Breast epithelium (tissue), 4 donors: ENCODE measurements around the gene IPO9. TPM values are rescaled to one million over a fixed set of nuclear protein-coding genes. Genes with fewer than 3 reads are reported as not detected.
A peak's percentile ranks its signal among the peaks of the same experiment; 100 is the strongest.

Experiments used
- DNase-seq, 2 donors: peaks; one replicate each; pipeline ENCODE4 v3.0.0-alpha.2; 2019; ENCODE audit warnings: low spot score in 2 of 2
- H3K27ac ChIP-seq, 2 donors: fragments of 200-600 bp; sonication (generic) in 1 of 2; one replicate each; pipeline ENCODE4 v1.5.1; 2016 to 2019; ENCODE audit warnings: mild to moderate bottlenecking in 1 of 2
- H3K27me3 ChIP-seq, 2 donors: fragments of 200-600 bp; sonication (generic) in 1 of 2; one replicate each; pipeline versions ENCODE4 v1.5.1 to v1.6.0; 2017 to 2019; ENCODE audit warnings: control low read depth in 1 of 2, mild to moderate bottlenecking in 1 of 2
- H3K36me3 ChIP-seq: fragments of 200-600 bp; one replicate; pipeline ENCODE4 v1.5.1; 2019
- H3K4me1 ChIP-seq, 2 donors: fragments of 200-600 bp; sonication (generic); one replicate each; pipeline ENCODE4 v1.5.1; 2016 to 2019; ENCODE audit warnings: control low read depth in 1 of 2
- H3K4me3 ChIP-seq, 3 donors: fragments of 200-600 bp; sonication (generic); 1 replicate in 2 of 3; 2 replicates in 1 of 3; pipeline ENCODE4 v1.5.1; 2016 to 2019; ENCODE audit warnings: mild to moderate bottlenecking in 3 of 3, moderate library complexity in 2 of 3
- H3K9me3 ChIP-seq, 2 donors: fragments of 200-600 bp; sonication (generic) in 1 of 2; one replicate each; pipeline ENCODE4 v1.5.1; 2016 to 2019; ENCODE audit warnings: control low read depth in 1 of 2
- POLR2A ChIP-seq: fragments of 450-650 bp; IDR thresholded peaks from one replicate; pipeline ENCODE4 v1.6.1; 2016; ENCODE audit warnings: antibody characterized with exemption, mild to moderate bottlenecking, moderate library complexity
- POLR2AphosphoS5 ChIP-seq, 3 donors: sonication (generic); formaldehyde crosslinking; IDR thresholded peaks; one replicate each; pipeline ENCODE4 v1.6.1; 2017; ENCODE audit warnings: antibody characterized with exemption in 3 of 3
- intact Hi-C: fragments of 100-400 bp; cut with DNase I; formaldehyde crosslinking; loops from one replicate; pipeline ENCODE4 v1.15.1; 2023; ENCODE audit warnings: low total_unique reads
- total RNA-seq, 3 donors: library from RNA; depleted of rRNA; stranded (reverse); fragments of >200 nt; gene quantifications; one replicate each; pipeline ENCODE4 v1.1.0, GENCODE V29; 2016
- TF ChIP-seq, protein P1 (sequence below), 3 donors: fragments of 450-650 bp; IDR thresholded peaks; one replicate each; pipeline ENCODE4 v1.5.1; 2016 to 2017; ENCODE audit warnings: antibody characterized with exemption in 3 of 3, mild to moderate bottlenecking in 3 of 3, moderate library complexity in 3 of 3

The IPO9 gene
- total RNA-seq, 3 donors from 2014 or later = 15.2 to 21.3 (median 18.1) TPM

GRCh38 chr1:201904579-201904978 is 75.6 kb downstream of the IPO9 start:
- Histone ChIP-seq H3K9me3 (no peaks in the 10 kb centered on the region), H3K4me3 (peak overlapping the region in 1 of 3 donors; percentile 10), H3K36me3 (no peaks in the 10 kb centered on the region), H3K27ac (peak overlapping the region; percentile 89 to 97), H3K4me1 (peaks cover 0 to 22% of the 10 kb centered on the region in 2 donors), H3K27me3 (no peaks in the 10 kb centered on the region)
- intact Hi-C loops = no loop called here
- TF ChIP-seq, protein P1, sequence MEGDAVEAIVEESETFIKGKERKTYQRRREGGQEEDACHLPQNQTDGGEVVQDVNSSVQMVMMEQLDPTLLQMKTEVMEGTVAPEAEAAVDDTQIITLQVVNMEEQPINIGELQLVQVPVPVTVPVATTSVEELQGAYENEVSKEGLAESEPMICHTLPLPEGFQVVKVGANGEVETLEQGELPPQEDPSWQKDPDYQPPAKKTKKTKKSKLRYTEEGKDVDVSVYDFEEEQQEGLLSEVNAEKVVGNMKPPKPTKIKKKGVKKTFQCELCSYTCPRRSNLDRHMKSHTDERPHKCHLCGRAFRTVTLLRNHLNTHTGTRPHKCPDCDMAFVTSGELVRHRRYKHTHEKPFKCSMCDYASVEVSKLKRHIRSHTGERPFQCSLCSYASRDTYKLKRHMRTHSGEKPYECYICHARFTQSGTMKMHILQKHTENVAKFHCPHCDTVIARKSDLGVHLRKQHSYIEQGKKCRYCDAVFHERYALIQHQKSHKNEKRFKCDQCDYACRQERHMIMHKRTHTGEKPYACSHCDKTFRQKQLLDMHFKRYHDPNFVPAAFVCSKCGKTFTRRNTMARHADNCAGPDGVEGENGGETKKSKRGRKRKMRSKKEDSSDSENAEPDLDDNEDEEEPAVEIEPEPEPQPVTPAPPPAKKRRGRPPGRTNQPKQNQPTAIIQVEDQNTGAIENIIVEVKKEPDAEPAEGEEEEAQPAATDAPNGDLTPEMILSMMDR (IDR thresholded peaks at IDR 0.05) = no peak
- peak in 2 of 3 donors; percentile 57 to 68 for TF ChIP-seq POLR2AphosphoS5 (IDR thresholded peaks at IDR 0.05)
- peak in 1 of 2 donors; percentile 81 for DNase-seq

DNA sequence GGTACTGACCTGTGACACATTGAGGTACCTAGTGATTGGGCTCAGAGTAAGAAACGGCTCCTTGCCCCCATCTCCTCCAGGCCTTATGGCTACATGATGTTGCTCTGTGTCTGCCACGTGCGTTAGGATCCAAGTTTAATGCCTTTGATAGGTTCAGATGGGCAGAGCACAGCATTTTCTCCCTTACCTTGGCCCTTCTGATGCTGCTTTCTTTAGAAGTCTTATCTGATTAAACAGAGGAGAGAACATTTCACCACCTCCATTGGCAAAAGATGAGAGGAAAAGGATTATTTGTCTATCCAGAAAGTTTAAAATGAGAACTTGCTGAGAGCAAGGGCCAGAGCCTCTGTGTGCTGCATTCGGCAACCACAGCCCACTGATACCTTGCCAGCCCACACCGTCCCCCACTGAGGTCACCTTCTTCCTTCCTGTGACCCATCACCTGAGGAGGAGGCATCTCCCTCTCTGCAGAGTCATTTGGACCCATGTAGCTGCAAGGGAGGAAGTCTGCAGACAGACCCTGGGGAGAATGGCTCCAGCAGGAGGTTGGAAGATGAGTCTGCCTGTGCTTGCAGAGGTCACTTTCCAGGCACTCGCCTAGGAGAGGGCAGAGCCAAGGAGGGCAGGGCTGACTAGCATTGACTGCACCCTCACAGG is 76.4 kb downstream of the IPO9 start:
- Histone ChIP-seq H3K4me3 (peak overlapping the region in 2 of 3 donors; percentile 10 to 15), H3K9me3 (no peaks in the 10 kb centered on the region), H3K27ac (peak overlapping the region; percentile 89 to 97), H3K4me1 (peaks cover 0 to 22% of the 10 kb centered on the region in 2 donors), H3K36me3 (no peaks in the 10 kb centered on the region), H3K27me3 (no peaks in the 10 kb centered on the region)
- DNase-seq = no peak
- TF ChIP-seq POLR2A = no peak
- TF ChIP-seq, protein P1 (IDR thresholded peaks at IDR 0.05) = no peak
- intact Hi-C loops = loop anchor here (1.0 kb wide), 1 partner anchor 44 kb away; no protein-coding TSS in a partner anchor

- peak overlapping the region; percentile 89 to 97 for H3K27ac ChIP-seq
- peaks cover 0 to 22% of the 10 kb centered on the region in 2 donors for H3K4me1 ChIP-seq
- H3K27me3 ChIP-seq = no peaks in the 10 kb centered on the region
- TF ChIP-seq, protein P1 (IDR thresholded peaks at IDR 0.05) = no peak
- TF ChIP-seq POLR2A (no peak), POLR2AphosphoS5 (IDR thresholded peaks at IDR 0.05) (no peak)
- H3K9me3 ChIP-seq = no peaks in the 10 kb centered on the region
- intact Hi-C loops = no loop called here
- no peaks in the 10 kb centered on the region for H3K36me3 ChIP-seq
- H3K4me3 ChIP-seq = no peak overlapping the region
- no peak for DNase-seq
These were observed 77.4 kb downstream of the IPO9 start for GRCh38 chr1:201906336-201906735.

DNA sequence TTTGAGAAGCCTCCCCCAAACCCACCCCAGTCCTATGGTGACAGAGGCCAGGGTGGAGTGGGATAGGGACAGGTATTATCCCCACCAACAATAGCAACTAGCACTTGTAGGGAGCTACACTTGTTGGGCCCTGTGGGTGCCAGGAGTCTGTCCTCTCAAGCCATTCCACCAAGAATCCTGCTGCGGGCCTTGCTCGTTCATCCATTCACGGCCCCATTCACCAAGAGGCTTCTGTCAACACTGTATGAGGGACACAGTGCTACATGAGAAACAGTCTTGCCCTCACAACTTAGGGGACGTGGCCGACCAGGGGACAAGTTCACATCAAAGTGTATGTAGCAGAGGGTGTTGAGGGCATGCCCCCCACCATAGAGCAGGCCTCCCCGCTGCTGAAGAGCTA is 78.7 kb downstream of the IPO9 start:
- intact Hi-C loops = no loop called here
- Histone ChIP-seq H3K27me3 (no peaks in the 10 kb centered on the region), H3K36me3 (no peaks in the 10 kb centered on the region), H3K4me3 (no peak overlapping the region), H3K4me1 (peaks cover 0 to 20% of the 10 kb centered on the region in 2 donors), H3K9me3 (no peaks in the 10 kb centered on the region), H3K27ac (peak overlapping the region; percentile 89 to 97)
- TF ChIP-seq, protein P1 (IDR thresholded peaks at IDR 0.05) = no peak
- TF ChIP-seq POLR2A (no peak), POLR2AphosphoS5 (IDR thresholded peaks at IDR 0.05) (no peak)
- no peak for DNase-seq

GRCh38 chr1:201911826-201912571 is 83.0 kb downstream of the IPO9 start:
- intact Hi-C loops = no loop called here
- no peaks in the 10 kb centered on the region for H3K36me3 ChIP-seq
- no peaks in the 10 kb centered on the region for H3K9me3 ChIP-seq
- H3K4me1 ChIP-seq = peaks cover 3 to 14% of the 10 kb centered on the region in 2 donors
- peak overlapping the region; percentile 84 to 94 for H3K27ac ChIP-seq
- no peak for TF ChIP-seq POLR2AphosphoS5 (IDR thresholded peaks at IDR 0.05)
- TF ChIP-seq POLR2A = no peak
- TF ChIP-seq, protein P1 (IDR thresholded peaks at IDR 0.05) = no peak
- no peaks in the 10 kb centered on the region for H3K27me3 ChIP-seq
- DNase-seq = no peak
- no peak overlapping the region for H3K4me3 ChIP-seq
